ELR (cell line): ENCODE data around the gene HAUS5.
"Not testable (repeated sequence)": the region's sequence is repeated elsewhere in the genome, so short reads cannot be mapped to it uniquely, and the experiment has no call there.

ENCODE experiments used
- DNase-seq: peaks from one replicate; pipeline ENCODE4 v3.0.0-alpha.2; 2015; ENCODE audit warnings: low read depth

HAUS5 gene, protein sequence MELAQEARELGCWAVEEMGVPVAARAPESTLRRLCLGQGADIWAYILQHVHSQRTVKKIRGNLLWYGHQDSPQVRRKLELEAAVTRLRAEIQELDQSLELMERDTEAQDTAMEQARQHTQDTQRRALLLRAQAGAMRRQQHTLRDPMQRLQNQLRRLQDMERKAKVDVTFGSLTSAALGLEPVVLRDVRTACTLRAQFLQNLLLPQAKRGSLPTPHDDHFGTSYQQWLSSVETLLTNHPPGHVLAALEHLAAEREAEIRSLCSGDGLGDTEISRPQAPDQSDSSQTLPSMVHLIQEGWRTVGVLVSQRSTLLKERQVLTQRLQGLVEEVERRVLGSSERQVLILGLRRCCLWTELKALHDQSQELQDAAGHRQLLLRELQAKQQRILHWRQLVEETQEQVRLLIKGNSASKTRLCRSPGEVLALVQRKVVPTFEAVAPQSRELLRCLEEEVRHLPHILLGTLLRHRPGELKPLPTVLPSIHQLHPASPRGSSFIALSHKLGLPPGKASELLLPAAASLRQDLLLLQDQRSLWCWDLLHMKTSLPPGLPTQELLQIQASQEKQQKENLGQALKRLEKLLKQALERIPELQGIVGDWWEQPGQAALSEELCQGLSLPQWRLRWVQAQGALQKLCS

DNA sequence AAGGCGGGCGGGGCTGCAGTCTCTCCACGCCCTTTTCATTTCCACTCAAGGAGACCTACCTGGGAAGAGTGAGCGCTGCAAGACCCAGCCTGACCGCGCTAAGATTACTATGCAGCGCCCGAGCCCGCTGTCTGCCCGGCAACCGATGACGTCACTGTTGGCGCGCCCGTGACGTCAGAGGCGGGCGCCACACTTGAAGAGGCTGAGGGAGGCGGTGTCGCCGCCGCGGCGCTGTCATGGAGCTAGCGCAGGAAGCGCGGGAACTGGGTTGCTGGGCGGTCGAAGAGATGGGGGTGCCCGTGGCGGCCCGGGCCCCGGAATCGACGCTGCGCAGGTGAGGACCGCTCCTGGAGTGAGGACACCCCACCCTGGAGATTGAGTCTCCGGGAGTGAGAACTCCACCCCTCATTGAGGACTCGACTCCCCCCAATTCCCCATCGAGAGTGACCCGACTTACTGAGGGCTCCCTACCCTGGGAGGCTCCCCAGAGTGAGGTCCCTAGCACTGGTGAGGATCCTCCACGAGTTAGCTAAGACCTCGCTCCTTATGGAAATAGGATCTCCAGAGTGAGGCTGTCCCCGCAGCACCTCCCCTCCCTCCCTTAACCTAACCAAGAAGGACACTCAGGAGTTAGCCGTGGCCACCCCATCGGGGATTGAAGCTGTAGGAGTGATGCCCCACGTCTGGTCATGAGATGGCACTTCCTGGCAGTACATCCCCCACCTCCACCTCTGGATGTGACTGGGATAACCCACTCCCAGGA, at the start of gene HAUS5:
Gene HAUS5 (plus strand): TSS at position 177 of the 763 bp plus-strand sequence. CDS start 60 bp downstream, at position 237.
- peak; percentile 90 for DNase-seq

DNA sequence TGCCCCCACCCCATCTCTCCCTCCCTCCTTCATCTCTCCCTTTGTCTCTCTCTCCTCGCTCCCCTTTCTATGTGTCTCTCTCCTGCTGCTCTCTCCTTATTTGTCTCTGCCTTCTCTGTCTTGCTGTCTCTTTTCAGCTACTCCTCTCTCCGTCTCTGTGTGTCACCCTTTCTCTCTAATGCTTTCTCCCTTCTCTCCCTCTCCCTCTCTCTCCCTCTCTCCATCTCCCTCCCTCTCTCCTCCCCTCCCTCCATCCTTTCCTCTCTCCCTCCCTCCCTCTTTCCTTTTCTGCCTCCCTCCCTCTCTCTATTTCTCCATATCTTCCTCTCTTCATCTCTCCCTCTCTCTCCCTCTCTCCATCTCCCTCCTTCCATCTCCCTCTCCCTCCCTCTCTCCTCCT, 49.8 kb upstream of the HAUS5 start:
- DNase-seq, result no peak

DNA sequence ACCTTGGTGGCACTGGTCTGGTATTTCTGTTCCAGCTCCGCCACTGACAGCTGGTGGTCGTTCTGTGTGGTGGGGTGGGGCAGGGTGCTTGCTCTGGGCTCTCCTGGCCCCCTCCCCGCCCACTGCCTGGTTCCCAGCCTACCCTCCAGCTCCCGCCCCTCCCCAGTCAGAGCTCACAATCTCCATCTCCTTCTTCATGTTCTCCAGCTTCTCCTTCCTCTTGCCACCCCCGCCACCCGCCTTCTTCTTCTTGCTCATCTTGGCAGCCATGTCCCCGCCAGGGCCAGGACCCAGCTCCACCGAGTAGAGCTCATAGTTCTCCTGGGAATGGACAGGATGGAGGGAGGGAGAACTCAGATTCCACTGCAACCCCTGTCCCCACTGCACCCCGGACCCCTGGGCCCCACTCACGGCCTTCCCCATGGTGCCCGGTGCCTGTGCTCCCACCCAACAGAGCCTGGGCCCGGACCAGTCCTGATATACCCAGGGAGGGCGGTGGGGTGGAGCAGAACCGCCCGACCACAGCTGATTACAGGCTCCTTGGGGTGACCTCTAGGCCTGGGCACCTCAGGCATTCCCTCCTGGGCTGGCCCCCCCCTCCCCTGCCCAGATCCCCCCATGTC, 49.2 kb upstream of the HAUS5 start, which contains the start of gene ATP4A:
Gene ATP4A (minus strand): TSS at position 452 of the 623 bp plus-strand sequence. CDS start 29 bp downstream, at position 423.
- no peak for DNase-seq

DNA sequence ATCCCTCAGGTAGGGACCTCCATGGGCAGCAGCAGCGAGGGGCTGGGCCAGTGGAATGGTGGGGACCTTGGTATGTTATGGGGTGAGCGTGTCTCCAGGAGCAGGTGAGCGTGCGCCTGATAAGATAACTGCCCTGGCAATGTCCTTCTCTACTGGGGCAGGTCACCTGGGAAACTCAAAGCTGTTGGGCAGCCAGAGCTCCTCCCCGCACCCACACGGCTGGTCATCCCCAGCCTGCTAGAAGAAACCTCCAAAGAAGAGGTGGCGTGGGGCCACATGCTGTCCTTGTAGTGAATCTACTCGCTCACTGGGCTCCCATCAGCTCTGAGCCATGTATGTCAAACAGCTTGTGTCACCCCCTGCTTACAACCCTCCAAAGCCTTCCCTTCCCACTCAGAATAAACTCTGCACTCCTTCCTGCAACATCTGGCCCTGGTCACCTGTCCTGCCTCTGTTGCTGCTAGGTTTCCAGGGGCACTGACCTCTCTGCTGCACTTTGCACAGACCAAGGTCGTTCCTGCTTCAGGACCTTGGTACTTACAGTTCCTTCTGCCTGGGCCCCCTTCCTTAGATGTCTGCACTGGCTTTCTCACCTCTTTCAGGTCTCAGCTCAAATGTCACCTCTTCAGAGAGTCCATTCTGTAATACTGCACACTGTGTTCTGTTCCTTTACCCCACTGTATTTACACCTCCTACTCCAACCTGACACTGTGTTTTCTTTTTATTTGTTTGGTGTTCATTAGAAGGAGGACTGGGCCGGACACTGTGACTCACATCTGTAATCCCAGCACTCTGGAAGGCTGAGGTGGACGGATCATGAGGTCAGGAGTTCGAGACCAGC, 47.3 kb upstream of the HAUS5 start:
- no peak for DNase-seq

DNA sequence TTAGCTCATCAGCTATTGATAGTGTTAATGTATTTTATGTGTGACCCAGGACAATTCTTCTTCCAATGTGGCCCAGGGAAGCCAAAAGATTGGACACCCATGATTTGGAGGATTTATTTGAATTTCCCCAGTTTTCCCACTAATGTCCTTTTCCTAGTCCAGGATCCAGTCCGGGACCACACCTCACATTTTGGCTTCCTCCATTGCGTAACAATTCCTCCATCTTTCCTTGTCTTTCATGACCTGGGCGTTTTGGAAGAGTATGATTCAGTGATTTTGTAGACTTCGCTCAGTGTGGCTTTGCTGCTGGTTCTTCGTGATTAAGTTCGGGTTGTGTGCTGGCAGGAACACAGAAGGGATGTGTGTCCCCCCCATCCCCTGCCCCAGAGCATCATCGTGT, 45.8 kb upstream of the HAUS5 start:
- no peak for DNase-seq

DNA sequence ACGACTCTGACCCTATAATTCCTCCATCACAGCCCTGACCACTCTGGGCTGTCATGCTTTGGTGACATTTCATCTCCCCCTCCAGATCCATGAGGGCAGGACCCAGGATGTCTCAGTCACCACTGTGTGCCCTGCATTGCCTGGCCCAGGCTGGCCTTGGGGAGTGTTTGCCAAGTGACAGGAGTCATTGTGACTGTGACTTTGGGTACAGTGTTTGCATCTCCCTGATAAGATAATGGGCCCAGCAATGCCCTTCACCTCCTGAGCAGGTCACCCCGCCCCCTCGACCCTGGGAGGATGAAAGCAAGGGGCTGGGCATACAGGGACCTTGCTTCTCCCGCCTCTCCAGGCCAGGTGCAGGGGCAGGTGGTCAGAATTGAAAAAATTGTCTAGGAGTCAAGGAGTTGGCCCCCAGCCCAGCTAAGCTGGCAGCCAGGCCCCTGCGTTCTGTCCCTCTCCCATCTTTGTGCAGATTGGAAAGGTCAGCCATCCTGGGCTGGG, 43.2 kb upstream of the HAUS5 start:
- DNase-seq, result no peak

DNA sequence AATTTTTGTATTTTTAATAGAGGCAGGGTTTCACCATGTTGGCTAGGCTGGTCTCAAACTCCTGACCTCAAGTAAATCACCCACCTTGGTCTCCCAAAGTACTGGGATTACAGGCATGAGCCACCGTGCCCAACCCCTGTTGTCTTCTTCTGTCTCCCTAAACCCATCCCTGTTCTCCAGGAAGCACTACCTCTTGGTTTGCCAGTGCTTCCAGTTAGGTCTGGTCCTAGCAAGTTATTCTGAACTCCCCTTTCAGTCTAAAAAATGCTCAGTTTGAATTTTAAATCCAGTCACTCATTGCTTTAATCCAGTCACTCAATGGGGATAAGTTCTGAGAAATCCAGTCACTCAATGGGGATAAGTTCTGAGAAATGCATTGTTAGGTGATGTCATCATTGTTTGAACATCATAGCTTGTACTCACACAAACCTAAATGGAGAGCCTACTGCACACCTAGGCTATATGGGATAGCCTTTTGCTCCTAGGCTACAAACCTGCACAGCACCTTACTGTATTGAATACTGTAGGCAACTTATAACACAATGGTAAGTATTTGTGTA, 41.0 kb upstream of the HAUS5 start:
- DNase-seq, result no peak

DNA sequence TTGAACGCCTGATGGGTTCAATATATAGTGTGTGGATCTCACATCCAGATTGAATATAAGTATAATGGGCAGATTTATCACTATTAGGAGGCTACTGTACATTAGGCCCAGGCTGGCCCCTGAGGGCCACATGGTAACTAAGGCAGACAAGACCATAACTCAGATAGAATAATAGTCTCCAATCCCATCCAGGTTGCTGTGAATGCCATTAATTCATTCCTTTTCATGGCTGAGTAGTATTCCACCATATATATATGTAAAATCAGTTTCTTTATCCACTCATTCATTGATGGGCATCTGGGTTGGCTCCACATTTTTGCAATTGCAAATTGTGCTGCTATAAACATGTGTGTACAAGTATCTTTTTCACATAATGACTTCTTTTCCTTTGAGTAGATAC, 34.6 kb upstream of the HAUS5 start:
- DNase-seq, result no peak

DNA sequence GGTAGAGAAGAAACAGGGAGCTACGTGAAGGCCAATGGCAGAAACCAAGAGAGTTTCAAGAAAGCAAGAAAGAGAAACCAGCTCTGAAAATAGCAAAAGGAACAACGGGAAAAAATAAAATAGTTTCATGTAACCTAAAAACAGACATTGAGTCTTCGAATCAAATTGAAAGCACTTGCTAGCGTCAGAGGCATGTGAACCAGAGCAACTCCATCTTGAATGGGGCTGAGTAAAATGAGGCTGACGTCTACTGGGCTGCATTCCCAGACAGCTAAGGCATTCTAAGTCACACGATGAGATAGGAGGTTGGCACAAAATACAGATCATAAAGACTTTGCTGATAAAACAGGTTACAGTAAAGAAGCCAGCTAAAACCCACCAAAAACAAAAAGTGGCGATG, 33.8 kb upstream of the HAUS5 start:
- no peak for DNase-seq

DNA sequence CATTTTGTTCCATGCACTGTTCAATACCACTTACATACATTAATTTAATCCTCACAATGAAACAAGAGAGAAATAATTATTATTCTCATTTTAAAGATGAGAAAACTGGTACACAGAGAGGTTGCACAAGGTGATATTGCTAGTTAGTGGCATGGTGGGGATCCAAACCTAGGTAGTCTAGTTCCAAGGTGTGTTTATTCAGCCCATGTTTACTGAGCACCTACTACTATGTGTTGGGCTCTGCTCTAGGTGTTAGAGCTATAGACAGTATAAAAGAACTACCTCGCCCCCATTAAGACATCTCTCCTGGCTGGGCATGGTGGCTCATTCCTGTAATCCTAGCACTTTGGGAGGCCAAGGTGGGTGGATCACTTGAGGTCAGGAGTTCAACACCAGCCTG, 29.8 kb upstream of the HAUS5 start:
- DNase-seq, result no peak

DNA sequence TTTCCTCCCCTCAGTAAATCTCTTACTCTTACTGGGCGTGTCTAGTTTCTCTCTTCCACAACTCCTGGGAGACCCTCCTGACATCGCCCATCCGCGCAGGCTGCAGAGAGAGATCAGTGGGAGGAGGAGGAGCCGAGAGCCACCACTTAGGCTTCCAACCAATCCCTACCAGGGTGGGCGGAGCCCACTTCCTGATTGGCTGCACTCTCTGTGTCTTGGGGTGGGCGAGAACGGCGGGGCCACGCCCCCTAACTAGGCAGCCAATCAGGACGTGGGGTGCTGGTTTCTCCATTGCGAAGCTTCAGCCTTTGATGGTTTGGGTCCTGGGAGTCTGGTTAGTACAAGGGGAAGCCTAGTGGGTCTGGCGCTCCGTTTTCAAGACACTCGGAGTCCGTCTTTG, 26.7 kb upstream of the HAUS5 start, which contains the start of gene PMIS2:
Gene PMIS2 (plus strand): TSS at position 326 of the 400 bp plus-strand sequence. CDS start 87 bp downstream, outside the sequence.
- peak; percentile 5 for DNase-seq

DNA sequence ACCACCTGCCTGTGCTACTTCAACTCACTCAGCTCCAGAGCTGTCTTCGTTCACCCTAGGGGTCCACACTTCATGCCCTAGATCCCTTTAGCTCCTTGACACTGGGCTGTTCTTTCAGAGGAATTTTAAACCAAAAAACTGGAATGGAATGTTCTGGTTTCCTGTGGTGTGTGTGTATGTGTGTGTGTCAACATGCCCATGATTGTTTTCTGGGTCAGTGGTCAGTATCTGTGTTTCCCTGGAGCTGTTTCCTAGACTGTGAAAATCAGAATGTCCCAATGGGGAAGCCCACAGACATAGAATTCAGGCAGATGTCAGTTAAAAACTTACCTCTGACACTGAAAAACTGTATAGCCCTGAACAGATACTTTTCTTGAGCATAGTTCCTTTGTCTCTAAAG, 25.2 kb upstream of the HAUS5 start:
- no peak for DNase-seq

DNA sequence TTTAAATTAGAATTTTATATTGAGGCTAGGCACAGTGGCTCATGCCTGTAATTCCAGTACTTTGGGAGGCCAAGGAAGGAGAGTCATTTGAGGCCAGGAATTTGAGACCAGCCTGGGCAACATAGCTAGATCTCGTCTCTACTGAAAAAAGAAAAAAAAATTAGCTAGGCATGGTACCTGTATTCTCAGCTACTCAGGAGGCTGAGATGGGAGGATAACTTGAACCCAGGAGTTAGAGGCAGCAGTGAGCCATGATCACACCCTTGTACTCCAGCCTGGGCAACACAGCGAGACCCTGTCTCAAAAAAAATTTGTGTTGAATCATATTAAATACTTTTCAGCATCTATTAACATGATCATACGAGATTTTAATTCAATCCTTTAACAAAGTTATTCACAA, 21.7 kb upstream of the HAUS5 start:
- no peak for DNase-seq

DNA sequence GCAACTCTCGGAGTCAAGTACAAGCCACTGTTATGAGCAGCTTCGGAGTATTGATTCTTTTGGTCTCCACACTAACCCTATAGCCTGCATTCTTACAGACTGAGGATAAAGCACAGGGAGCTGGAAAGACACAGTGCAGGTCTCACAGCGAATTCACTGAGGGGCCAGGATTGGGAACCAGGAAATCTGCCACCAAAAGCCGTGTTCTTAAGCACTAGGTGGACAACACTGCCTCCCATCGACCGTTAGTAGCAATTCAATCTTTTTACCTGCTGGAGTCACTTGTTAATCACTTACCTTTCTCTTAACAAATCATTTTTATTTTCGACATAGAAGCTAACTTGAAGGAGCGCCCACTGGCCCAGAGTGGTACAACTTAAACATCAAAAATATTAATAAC, 20.3 kb upstream of the HAUS5 start:
- peak; percentile 41 for DNase-seq

DNA sequence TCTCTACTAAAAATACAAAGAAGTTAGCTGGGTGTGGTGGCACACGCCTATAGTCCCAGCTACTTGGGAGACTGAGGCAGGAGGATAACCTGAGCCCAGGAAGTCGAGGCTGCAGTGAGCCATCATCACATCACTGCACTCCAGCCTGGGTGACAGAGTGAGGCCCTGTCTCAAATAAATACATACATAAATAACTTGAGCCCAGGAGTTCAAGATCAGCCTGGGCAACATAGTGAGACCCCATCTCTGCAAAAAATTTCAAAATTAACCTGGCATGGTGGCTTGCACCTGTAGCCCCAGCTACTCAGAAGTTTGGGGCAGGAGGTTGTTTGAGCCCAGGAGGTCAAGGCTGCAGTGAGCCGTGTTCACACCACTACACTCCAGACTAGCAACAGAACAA, 17.5 kb upstream of the HAUS5 start:
- DNase-seq, result not testable (repeated sequence)

DNA sequence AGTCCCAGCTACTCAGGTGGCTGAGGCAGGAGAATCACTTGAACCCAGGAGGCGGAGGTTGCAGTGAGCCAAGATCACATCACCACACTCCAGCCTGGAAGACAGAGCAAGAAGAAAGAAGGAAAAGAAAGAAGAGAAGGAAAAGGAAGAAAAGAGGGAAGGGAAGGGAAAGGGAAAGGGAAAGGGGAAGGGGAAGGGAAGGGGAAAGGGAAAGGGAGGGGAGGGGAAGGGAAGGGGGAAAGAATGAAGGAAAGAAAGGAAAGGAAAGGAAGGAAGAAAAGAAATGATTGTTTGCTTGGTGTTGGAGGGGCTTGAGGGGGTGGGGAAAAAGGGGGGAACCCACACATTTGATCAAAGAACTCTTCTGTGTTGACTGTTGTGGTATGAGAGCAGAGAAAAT, 16.6 kb upstream of the HAUS5 start:
- no peak for DNase-seq

DNA sequence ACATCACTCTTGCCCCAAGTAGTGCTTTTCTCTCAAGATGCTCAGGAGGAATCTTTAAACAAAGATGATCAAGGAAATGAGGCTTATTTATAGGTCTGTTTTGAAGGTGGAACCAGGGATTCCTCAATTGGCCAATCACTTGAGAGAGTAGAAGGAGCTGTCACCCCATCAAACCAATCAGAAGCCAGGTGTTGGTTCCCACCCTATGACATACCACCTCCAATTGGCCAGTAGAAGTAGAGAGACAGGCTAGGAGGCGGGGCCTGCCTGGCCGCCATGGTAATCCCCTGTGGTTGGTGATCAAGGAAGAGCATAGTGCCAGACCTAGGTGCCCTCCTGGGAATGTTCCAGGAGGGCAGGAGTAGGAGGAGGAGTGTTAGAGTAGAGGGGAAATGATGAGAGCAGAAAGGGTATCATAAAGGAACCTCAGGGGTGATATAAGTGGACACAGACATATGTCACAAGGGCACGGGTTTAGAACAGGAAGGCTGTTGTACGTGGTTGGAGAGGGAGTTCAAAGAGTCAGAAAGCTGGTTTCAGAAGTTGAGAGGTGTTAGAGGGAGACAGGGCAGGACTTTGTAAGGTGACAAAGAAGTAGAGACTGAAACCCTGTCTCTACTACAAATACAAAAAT, 16.1 kb upstream of the HAUS5 start:
- DNase-seq, result peak; percentile 38

DNA sequence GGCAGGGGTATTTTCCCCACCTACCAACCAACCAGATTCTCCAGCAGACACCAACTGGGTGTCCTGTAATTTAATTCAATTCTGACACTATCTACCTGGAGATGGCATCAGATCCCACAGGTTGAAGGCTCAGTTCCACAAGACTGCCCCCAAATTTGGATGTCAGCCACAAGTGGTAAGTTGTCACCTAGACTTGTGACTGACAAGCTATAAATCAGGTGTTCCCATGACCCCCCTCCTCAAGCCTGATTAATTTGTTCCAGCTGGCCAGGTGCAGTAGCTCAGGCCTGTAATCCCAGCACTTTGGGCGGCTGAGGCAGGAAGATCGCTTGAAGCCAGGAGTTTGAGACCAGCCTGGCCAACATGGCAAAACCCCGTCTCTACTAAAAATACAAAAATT, 10.6 kb upstream of the HAUS5 start:
- no peak for DNase-seq

DNA sequence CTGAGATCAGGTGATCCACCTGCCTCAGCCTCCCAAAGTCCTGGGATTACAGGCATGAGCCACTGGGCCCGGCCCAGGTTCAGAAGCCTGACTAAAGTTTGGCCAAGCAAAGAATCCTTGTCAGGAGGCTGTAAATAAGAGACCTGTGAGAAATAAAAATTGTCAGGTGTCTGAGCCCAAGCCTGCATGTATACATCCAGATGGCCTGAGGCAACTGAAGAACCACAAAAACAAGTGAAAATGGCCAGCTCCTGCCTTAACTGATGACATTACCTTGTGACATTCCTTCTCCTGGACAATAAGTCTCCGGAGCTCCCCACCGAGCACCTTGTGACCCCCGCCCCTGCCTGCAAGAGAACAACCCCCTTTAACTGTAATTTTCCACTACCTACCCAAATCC, 8.1 kb upstream of the HAUS5 start:
- DNase-seq, result not testable (repeated sequence)

DNA sequence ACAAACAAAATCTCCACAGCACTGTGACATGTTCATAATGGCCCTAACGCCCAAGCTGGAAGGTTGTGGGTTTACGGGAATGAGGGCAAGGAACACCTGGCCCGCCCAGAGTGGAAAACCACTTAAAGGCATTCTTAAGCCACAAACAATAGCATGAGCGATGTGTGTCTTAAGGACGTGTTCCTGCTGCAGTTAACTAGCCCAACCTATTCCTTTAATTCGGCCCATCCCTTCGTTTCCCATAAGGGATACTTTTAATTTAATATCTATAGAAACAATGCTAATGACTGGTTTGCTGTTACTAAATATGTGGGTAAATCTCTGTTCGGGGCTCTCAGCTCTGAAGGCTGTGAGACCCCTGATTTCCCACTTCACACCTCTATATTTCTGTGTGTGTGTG, 5.4 kb upstream of the HAUS5 start:
- DNase-seq, result not testable (repeated sequence)
